Measurements from ENCODE around the gene WDR70. TPM values are rescaled to one million over a fixed set of nuclear protein-coding genes. Genes with fewer than 3 reads are reported as not detected.

WDR70 gene
- total RNA-seq, 2 experiments from 2014 or later, result 24.5 to 34.6 TPM

DNA sequence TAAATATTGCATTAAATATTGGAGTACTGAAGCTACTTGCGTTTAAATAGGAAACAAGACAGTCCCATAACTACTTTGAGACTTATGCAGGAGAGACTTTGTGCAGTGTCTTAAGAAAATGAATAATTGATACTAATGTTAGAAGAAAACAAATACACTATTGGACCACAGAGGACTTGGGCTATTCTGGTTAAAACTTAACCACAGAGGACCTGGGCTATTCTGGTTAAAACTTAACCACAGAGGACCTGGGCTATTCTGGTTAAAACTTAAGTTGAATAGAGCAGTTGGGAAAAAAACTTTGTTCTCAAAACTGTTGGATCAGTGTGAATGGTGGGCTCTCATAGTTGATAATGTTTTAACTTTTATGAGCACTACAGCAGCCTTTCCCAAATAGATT lies 141.7 kb downstream of the WDR70 start:
- no peak overlapping the region for H3K4me3 ChIP-seq (ENCODE audit: low read length)
- POLR2A ChIA-PET, result no interaction called here
- ATAC-seq (ENCODE audit: poor library complexity) (no peak), DNase-seq (no peak)
- Mint-ChIP-seq H3K4me3 (no peak overlapping the region), H3K27ac (no peak overlapping the region), H3K4me1 (ENCODE audit: low read depth) (no peaks in the 10 kb centered on the region), H3K27me3 (no peaks in the 10 kb centered on the region), H3K9me3 (peaks cover 2% of the 10 kb centered on the region), H3K36me3 (ENCODE audit: low read depth) (peaks cover 62% of the 10 kb centered on the region)
- H3K9me3 ChIP-seq (ENCODE audit: control insufficient read depth in 1 of 2, insufficient read depth in 1 of 2, low read length in 2 of 2), result peaks cover 0 to 17% of the 10 kb centered on the region in 2 experiments
- peaks cover 7% of the 10 kb centered on the region for H3K36me3 ChIP-seq (ENCODE audit: insufficient read depth, low read length)
- intact Hi-C loops (cut with DNase I, micrococcal nuclease), result no loop called here
- no peak overlapping the region for H3K27ac ChIP-seq (ENCODE audit: low read depth in 1 of 2, low read length in 2 of 2)
- CTCF ChIA-PET, result no interaction called here
- TF ChIP-seq, protein P1, sequence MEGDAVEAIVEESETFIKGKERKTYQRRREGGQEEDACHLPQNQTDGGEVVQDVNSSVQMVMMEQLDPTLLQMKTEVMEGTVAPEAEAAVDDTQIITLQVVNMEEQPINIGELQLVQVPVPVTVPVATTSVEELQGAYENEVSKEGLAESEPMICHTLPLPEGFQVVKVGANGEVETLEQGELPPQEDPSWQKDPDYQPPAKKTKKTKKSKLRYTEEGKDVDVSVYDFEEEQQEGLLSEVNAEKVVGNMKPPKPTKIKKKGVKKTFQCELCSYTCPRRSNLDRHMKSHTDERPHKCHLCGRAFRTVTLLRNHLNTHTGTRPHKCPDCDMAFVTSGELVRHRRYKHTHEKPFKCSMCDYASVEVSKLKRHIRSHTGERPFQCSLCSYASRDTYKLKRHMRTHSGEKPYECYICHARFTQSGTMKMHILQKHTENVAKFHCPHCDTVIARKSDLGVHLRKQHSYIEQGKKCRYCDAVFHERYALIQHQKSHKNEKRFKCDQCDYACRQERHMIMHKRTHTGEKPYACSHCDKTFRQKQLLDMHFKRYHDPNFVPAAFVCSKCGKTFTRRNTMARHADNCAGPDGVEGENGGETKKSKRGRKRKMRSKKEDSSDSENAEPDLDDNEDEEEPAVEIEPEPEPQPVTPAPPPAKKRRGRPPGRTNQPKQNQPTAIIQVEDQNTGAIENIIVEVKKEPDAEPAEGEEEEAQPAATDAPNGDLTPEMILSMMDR (IDR thresholded peaks at IDR 0.05), result no peak
- H3K27me3 ChIP-seq (ENCODE audit: control insufficient read depth in 1 of 2, insufficient read depth in 2 of 2, low read length in 2 of 2), result no peaks in the 10 kb centered on the region
- no peaks in the 10 kb centered on the region for H3K4me1 ChIP-seq (ENCODE audit: insufficient read depth, low read length)

DNA sequence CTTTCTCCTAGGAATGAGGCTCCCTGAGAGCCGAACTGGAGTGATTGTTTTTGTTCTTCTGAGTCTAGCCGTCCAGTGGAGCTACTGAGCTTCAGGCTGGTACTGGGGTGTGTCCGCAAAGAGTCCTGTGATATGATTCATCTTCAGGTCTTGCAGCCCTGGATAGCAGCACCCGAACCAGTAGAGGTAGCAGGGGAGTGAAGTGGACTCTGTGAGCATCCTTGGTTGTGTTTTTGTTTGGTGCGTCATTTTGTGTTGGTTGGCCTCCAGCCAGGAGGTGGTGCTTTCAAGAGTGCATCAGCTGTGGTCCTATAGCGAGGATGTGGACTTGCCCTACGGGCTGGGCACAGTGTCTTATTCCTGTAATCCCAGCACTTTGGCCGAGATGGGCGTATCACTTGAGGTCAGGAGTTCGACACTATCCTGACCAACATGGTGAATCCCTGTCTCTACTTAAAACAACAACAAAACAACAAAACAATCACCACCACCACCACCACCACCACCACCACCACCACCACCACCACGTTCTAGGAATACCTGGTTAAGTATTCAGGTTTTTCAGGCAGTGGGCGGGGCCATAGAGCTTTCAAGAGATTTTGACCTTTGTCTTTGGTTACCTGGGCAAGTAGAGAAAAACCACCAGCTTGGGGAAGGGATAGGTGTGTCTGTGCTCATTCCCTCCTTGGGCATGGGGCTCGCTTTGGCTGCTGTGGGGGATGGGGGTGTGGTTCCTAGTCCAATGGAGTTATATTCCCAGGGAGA lies 154.0 kb downstream of the WDR70 start:
- no peak overlapping the region for H3K4me3 Mint-ChIP-seq
- TF ChIP-seq, protein P1 (IDR thresholded peaks at IDR 0.05), result no peak
- no peaks in the 10 kb centered on the region for H3K9me3 ChIP-seq (ENCODE audit: control insufficient read depth in 1 of 2, insufficient read depth in 1 of 2, low read length in 2 of 2)
- no peak overlapping the region for H3K27ac ChIP-seq (ENCODE audit: low read depth in 1 of 2, low read length in 2 of 2)
- ChIA-PET CTCF (no interaction called here), POLR2A (no interaction called here)
- no peaks in the 10 kb centered on the region for H3K27me3 ChIP-seq (ENCODE audit: control insufficient read depth in 1 of 2, insufficient read depth in 2 of 2, low read length in 2 of 2)
- intact Hi-C loops (cut with DNase I, micrococcal nuclease), result no loop called here
- no peaks in the 10 kb centered on the region for H3K4me1 ChIP-seq (ENCODE audit: insufficient read depth, low read length)
- no peak for ATAC-seq (ENCODE audit: poor library complexity)
- peaks cover 75% of the 10 kb centered on the region for H3K36me3 Mint-ChIP-seq (ENCODE audit: low read depth)
- no peak overlapping the region for H3K27ac Mint-ChIP-seq
- DNase-seq, result no peak
- no peaks in the 10 kb centered on the region for H3K36me3 ChIP-seq (ENCODE audit: insufficient read depth, low read length)
- peaks cover 5% of the 10 kb centered on the region for H3K4me1 Mint-ChIP-seq (ENCODE audit: low read depth)
- H3K9me3 Mint-ChIP-seq, result peaks cover 12% of the 10 kb centered on the region
- no peak overlapping the region for H3K4me3 ChIP-seq (ENCODE audit: low read length)
- no peaks in the 10 kb centered on the region for H3K27me3 Mint-ChIP-seq

DNA sequence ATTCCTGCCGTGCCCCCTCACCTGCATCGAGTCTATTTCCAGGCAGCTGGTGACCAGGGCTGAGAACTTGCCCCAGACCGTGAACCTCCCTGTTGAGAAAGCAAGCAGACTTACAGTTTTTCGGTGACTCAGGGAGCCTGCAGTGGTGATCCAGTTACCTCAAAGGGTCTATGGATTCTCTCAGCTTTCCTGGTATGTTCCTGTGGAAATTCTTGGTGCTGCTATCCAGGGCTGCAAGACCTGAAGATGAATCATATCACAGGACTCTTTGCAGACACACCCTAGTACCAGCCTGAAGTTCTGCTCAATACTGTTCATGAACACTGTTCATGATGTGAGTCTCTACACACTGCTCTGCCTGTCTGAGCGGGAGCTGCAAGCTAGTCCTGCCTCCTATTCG lies 154.7 kb downstream of the WDR70 start:
- Histone ChIP-seq H3K4me1 (ENCODE audit: insufficient read depth, low read length) (no peaks in the 10 kb centered on the region), H3K36me3 (ENCODE audit: insufficient read depth, low read length) (no peaks in the 10 kb centered on the region), H3K27me3 (ENCODE audit: control insufficient read depth in 1 of 2, insufficient read depth in 2 of 2, low read length in 2 of 2) (no peaks in the 10 kb centered on the region), H3K4me3 (ENCODE audit: low read length) (no peak overlapping the region), H3K9me3 (ENCODE audit: control insufficient read depth in 1 of 2, insufficient read depth in 1 of 2, low read length in 2 of 2) (no peaks in the 10 kb centered on the region), H3K27ac (ENCODE audit: low read depth in 1 of 2, low read length in 2 of 2) (no peak overlapping the region)
- DNase-seq (no peak), ATAC-seq (ENCODE audit: poor library complexity) (no peak)
- intact Hi-C loops (cut with DNase I, micrococcal nuclease), result no loop called here
- ChIA-PET POLR2A (no interaction called here), CTCF (no interaction called here)
- H3K4me3 Mint-ChIP-seq, result no peak overlapping the region
- H3K27me3 Mint-ChIP-seq, result no peaks in the 10 kb centered on the region
- peaks cover 76% of the 10 kb centered on the region for H3K36me3 Mint-ChIP-seq (ENCODE audit: low read depth)
- H3K27ac Mint-ChIP-seq, result no peak overlapping the region
- peaks cover 12% of the 10 kb centered on the region for H3K9me3 Mint-ChIP-seq
- TF ChIP-seq, protein P1 (IDR thresholded peaks at IDR 0.05), result no peak
- peaks cover 5% of the 10 kb centered on the region for H3K4me1 Mint-ChIP-seq (ENCODE audit: low read depth)
